ENCODE measurements around the gene TGM5. TPM values are rescaled to one million over a fixed set of nuclear protein-coding genes. Genes with fewer than 3 reads are reported as not detected.

TGM5 gene
- total RNA-seq, 1 donor from 2014 or later: 0.22 TPM

DNA sequence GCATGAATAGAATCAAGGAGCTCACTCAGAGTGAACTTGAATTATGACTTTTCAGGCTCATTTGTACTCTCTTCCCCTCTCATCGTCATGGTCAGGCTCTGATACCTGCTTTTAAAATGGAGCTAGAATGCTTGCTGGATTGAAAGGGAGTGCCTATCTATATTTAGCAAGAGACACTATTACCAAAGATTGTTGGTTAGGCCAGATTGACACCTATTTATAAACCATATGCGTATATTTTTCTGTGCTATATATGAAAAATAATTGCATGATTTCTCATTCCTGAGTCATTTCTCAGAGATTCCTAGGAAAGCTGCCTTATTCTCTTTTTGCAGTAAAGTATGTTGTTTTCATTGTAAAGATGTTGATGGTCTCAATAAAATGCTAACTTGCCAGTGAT, 71.9 kb downstream of the TGM5 start:
- peaks cover 29% of the 10 kb centered on the region for H3K36me3 Mint-ChIP-seq
- no peaks in the 10 kb centered on the region for H3K27me3 Mint-ChIP-seq
- no peak overlapping the region for H3K4me3 Mint-ChIP-seq
- DNase-seq (ENCODE audit: extremely low spot score, unreplicated experiment): no peak
- TF ChIP-seq, protein P1, sequence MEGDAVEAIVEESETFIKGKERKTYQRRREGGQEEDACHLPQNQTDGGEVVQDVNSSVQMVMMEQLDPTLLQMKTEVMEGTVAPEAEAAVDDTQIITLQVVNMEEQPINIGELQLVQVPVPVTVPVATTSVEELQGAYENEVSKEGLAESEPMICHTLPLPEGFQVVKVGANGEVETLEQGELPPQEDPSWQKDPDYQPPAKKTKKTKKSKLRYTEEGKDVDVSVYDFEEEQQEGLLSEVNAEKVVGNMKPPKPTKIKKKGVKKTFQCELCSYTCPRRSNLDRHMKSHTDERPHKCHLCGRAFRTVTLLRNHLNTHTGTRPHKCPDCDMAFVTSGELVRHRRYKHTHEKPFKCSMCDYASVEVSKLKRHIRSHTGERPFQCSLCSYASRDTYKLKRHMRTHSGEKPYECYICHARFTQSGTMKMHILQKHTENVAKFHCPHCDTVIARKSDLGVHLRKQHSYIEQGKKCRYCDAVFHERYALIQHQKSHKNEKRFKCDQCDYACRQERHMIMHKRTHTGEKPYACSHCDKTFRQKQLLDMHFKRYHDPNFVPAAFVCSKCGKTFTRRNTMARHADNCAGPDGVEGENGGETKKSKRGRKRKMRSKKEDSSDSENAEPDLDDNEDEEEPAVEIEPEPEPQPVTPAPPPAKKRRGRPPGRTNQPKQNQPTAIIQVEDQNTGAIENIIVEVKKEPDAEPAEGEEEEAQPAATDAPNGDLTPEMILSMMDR (conservative IDR thresholded peaks at IDR 0.05): no peak
- no peaks in the 10 kb centered on the region for H3K4me1 Mint-ChIP-seq (ENCODE audit: unreplicated experiment)
- H3K9me3 Mint-ChIP-seq: peaks cover 8% of the 10 kb centered on the region
- no peak overlapping the region for H3K27ac Mint-ChIP-seq

DNA sequence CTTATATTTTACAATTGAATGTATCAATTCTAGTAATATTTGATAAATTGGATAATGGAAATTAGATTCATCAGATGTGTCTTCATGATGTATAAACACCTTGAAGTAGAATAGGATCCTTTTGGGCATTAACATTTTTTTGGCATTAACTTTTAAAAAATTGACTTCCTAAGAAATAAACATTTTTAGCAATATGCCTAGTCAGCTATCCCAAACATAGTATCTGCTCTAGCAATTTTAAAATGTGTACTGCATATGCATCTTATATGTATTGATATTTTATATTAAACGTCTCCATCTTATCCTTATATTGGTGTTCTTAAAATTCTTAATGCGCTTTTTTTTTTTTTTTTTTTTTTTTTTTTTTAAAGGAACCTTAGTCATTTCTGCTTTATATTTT, 73.0 kb downstream of the TGM5 start:
- Mint-ChIP-seq H3K4me3 (no peak overlapping the region), H3K27ac (no peak overlapping the region), H3K9me3 (peaks cover 8% of the 10 kb centered on the region), H3K27me3 (no peaks in the 10 kb centered on the region), H3K4me1 (ENCODE audit: unreplicated experiment) (no peaks in the 10 kb centered on the region), H3K36me3 (peaks cover 33% of the 10 kb centered on the region)
- DNase-seq (ENCODE audit: extremely low spot score, unreplicated experiment): no peak
- TF ChIP-seq, protein P1 (conservative IDR thresholded peaks at IDR 0.05): no peak

DNA sequence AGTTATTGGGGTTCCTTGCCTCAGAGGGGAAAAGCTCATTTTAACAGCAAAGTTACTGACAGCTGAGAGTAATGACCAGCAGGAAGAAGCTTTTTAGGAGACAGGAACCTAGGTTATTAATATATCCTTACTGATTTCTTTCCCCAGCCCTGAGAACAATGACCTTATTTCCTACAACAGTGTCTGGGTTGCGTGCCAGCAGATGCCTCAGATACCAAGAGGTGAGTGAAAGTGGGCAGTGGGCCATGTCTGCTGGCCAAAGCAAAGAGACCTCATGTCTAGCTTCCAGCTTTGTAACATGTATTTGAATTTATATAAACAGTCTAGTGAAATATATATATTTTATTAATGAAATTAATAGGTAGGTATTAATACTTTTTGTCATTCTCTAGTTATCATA, 76.5 kb downstream of the TGM5 start:
- Mint-ChIP-seq H3K27me3 (no peaks in the 10 kb centered on the region), H3K9me3 (no peaks in the 10 kb centered on the region)
- TF ChIP-seq, protein P1 (conservative IDR thresholded peaks at IDR 0.05): no peak

DNA sequence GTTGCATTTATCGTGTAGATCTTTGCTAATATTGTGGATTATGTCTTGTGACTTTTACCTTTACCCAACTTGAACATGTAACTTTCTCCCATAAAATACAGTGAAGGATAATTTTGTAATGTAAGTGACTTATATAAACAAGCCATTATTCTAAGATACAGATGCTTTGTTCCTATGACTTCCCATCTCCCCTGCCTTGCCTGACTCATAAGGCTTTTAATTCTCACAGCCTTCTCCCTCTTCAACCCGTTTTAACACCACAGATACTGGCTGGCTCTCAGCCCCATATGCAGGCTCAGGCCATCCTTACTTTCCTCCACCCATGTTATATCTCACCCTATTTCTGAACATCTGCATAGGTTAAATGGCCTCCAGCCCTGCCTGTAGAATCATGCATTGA, 77.4 kb downstream of the TGM5 start:
- TF ChIP-seq, protein P1 (conservative IDR thresholded peaks at IDR 0.05): no peak
- peaks cover 4% of the 10 kb centered on the region for H3K4me1 Mint-ChIP-seq (ENCODE audit: unreplicated experiment)
- H3K9me3 Mint-ChIP-seq: no peaks in the 10 kb centered on the region
- H3K27me3 Mint-ChIP-seq: no peaks in the 10 kb centered on the region
- H3K4me3 Mint-ChIP-seq: no peak overlapping the region
- H3K36me3 Mint-ChIP-seq: peaks cover 11% of the 10 kb centered on the region
- DNase-seq (ENCODE audit: extremely low spot score, unreplicated experiment): no peak
- no peak overlapping the region for H3K27ac Mint-ChIP-seq

More for the DNA sequence above, 76.5 kb downstream of the TGM5 start:
- Mint-ChIP-seq H3K4me3 (no peak overlapping the region), H3K36me3 (peaks cover 16% of the 10 kb centered on the region), H3K27ac (no peak overlapping the region), H3K4me1 (ENCODE audit: unreplicated experiment) (peaks cover 4% of the 10 kb centered on the region)
- no peak for DNase-seq (ENCODE audit: extremely low spot score, unreplicated experiment)

DNA sequence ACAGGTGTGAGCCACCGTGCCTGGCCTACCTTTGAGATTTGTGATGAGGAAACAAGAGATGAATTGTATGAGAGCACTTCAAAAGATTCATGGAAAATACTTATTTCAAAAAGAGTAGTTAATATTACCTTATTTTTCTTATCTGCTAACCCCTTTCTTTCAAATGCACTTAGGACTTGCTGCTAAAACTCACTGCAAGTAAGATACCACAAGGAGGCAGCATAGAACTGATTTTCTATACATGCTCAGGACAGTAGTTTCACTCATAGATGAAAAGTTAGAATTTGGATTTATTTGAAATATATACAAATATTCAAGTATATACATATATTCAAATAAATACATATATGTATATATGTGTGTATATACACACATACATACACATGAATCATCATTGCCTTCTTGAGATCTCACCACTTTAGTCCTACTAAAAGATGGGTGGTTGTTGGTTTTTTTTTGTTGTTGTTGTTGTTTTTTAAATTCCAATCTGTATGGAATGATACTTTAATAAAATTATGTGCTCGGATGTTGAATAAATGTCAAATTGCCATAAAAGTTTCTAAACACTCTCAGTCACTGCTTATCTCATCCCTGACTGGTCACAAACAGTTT, 79.1 kb downstream of the TGM5 start:
- peak overlapping the region; percentile 59 for H3K27ac Mint-ChIP-seq
- peaks cover 14% of the 10 kb centered on the region for H3K36me3 Mint-ChIP-seq
- H3K9me3 Mint-ChIP-seq: no peaks in the 10 kb centered on the region
- TF ChIP-seq, protein P1 (conservative IDR thresholded peaks at IDR 0.05): peak; percentile 78
- no peak for DNase-seq (ENCODE audit: extremely low spot score, unreplicated experiment)
- H3K4me3 Mint-ChIP-seq: peak overlapping the region; percentile 79
- H3K27me3 Mint-ChIP-seq: no peaks in the 10 kb centered on the region
- H3K4me1 Mint-ChIP-seq (ENCODE audit: unreplicated experiment): peaks cover 4% of the 10 kb centered on the region

DNA sequence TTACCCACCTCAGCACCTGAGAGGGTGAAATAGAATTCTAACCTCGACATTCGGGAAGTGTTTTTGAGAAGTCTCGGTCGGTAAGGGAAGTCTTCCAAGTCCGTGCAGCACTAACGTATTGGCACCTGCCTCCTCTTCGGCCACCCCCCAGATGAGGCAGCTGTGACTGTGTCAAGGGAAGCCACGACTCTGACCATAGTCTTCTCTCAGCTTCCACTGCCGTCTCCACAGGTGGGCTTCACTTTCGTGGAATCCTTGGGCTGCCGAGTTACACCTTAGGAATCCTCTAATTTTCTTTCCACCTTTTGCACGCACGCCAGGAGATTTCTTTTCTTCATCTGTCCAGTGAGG, 80.8 kb downstream of the TGM5 start:
- no peaks in the 10 kb centered on the region for H3K27me3 Mint-ChIP-seq
- H3K36me3 Mint-ChIP-seq: peaks cover 10% of the 10 kb centered on the region
- peak overlapping the region; percentile 90 for H3K27ac Mint-ChIP-seq
- TF ChIP-seq, protein P1 (conservative IDR thresholded peaks at IDR 0.05): peak; percentile 16
- peak overlapping the region; percentile 95 for H3K4me3 Mint-ChIP-seq
- no peak for DNase-seq (ENCODE audit: extremely low spot score, unreplicated experiment)
- peaks cover 4% of the 10 kb centered on the region for H3K4me1 Mint-ChIP-seq (ENCODE audit: unreplicated experiment)
- no peaks in the 10 kb centered on the region for H3K9me3 Mint-ChIP-seq

Measured in type B pancreatic cell (in vitro differentiated cells).